GM19455 (cell line): Measurements from ENCODE around the gene FSTL1.

Experiments
- ATAC-seq: cut with Tn5 transposase; IDR thresholded peaks from one replicate; pipeline ENCODE4 v1.9.1; 2021; ENCODE audit not compliant: unreplicated experiment

FSTL1 gene

GRCh38 chr3:120469440-120469839 lies 18.6 kb upstream of the FSTL1 start:
- no peak for ATAC-seq

GRCh38 chr3:120468635-120469295 lies 18.0 kb upstream of the FSTL1 start:
- no peak for ATAC-seq

- no peak for ATAC-seq
Measured at GRCh38 chr3:120462409-120462959, 11.7 kb upstream of the FSTL1 start.

GRCh38 chr3:120461416-120461815 lies 10.6 kb upstream of the FSTL1 start:
- no peak for ATAC-seq

- ATAC-seq, result no peak
Measured at GRCh38 chr3:120460862-120461261, 10.1 kb upstream of the FSTL1 start.

- ATAC-seq, result no peak
Measured at GRCh38 chr3:120460181-120460790, 9.5 kb upstream of the FSTL1 start.

GRCh38 chr3:120459196-120459595 lies 8.4 kb upstream of the FSTL1 start:
- no peak for ATAC-seq

- ATAC-seq, result no peak
Measured at GRCh38 chr3:120457827-120458226, 7.0 kb upstream of the FSTL1 start.

- no peak for ATAC-seq
Measured at GRCh38 chr3:120454076-120454689, 3.4 kb upstream of the FSTL1 start.

GRCh38 chr3:120452816-120453215 lies 2.0 kb upstream of the FSTL1 start:
- no peak for ATAC-seq

GRCh38 chr3:120451806-120452205 lies 1.0 kb upstream of the FSTL1 start:
- ATAC-seq, result no peak

GRCh38 chr3:120451272-120451761 lies 525 bp upstream of the FSTL1 start:
- no peak for ATAC-seq

- ATAC-seq, result no peak
Measured at GRCh38 chr3:120449701-120450599, 842 bp downstream of the FSTL1 start.

GRCh38 chr3:120449251-120449650 lies 1.5 kb downstream of the FSTL1 start:
- ATAC-seq, result no peak

- no peak for ATAC-seq
Measured at GRCh38 chr3:120448756-120449155, 2.0 kb downstream of the FSTL1 start.

GRCh38 chr3:120446891-120447668 lies 3.7 kb downstream of the FSTL1 start:
- no peak for ATAC-seq

- ATAC-seq, result no peak
Measured at GRCh38 chr3:120445654-120446053, 5.1 kb downstream of the FSTL1 start.

- ATAC-seq, result no peak
Measured at GRCh38 chr3:120443626-120444123, 7.1 kb downstream of the FSTL1 start.

GRCh38 chr3:120442975-120443517 lies 7.7 kb downstream of the FSTL1 start:
- ATAC-seq, result no peak

- no peak for ATAC-seq
Measured at GRCh38 chr3:120441776-120442175, 9.0 kb downstream of the FSTL1 start.
